HG03045 (cell line): ENCODE data around the gene RNASE13.
"Not testable (repeated sequence)": the region's sequence is repeated elsewhere in the genome, so short reads cannot be mapped to it uniquely, and the experiment has no call there.

Experiments used
- ATAC-seq: cut with Tn5 transposase; IDR thresholded peaks from one replicate; pipeline ENCODE4 v1.9.1; 2021; ENCODE audit warnings: mild to moderate bottlenecking, moderate library complexity; ENCODE audit not compliant: unreplicated experiment

Gene RNASE13

GRCh38 chr14:21023817-21024584, 10.6 kb downstream of the RNASE13 start:
- ATAC-seq = no peak

GRCh38 chr14:21023174-21023573, 11.4 kb downstream of the RNASE13 start:
- ATAC-seq = no peak

GRCh38 chr14:21022686-21023085, 11.9 kb downstream of the RNASE13 start:
- no peak for ATAC-seq

- no peak for ATAC-seq
Measured at GRCh38 chr14:21020977-21021545, 13.5 kb downstream of the RNASE13 start.

- ATAC-seq = no peak
Measured at GRCh38 chr14:21019366-21019765, 15.2 kb downstream of the RNASE13 start.

GRCh38 chr14:21018781-21019180, 15.8 kb downstream of the RNASE13 start:
- ATAC-seq = no peak

- no peak for ATAC-seq
Measured at GRCh38 chr14:21018286-21018685, 16.3 kb downstream of the RNASE13 start.

- no peak for ATAC-seq
Measured at GRCh38 chr14:21017528-21018245, 16.9 kb downstream of the RNASE13 start.

GRCh38 chr14:21016413-21017190, 18.0 kb downstream of the RNASE13 start:
- ATAC-seq = no peak

GRCh38 chr14:21015312-21015711, 19.3 kb downstream of the RNASE13 start:
- no peak for ATAC-seq

GRCh38 chr14:21014761-21015190, 19.8 kb downstream of the RNASE13 start:
- ATAC-seq = no peak

- no peak for ATAC-seq
Measured at GRCh38 chr14:21011136-21011535, 23.5 kb downstream of the RNASE13 start.

GRCh38 chr14:21009721-21010120, 24.9 kb downstream of the RNASE13 start:
- ATAC-seq = not testable (repeated sequence)

- no peak for ATAC-seq
Measured at GRCh38 chr14:21003788-21004346, 30.7 kb downstream of the RNASE13 start.

- ATAC-seq = no peak
Measured at GRCh38 chr14:21001218-21001617, 33.4 kb downstream of the RNASE13 start.

- no peak for ATAC-seq
Measured at GRCh38 chr14:20999591-20999990, 35.0 kb downstream of the RNASE13 start.

- no peak for ATAC-seq
Measured at GRCh38 chr14:20998674-20999366, 35.8 kb downstream of the RNASE13 start, which contains the start of gene SLC39A2. SLC39A2 (plus strand) TSS chr14:20999293; CDS start chr14:20999447, 154 bp downstream.

GRCh38 chr14:20998139-20998538, 36.5 kb downstream of the RNASE13 start:
- no peak for ATAC-seq

GRCh38 chr14:20997564-20997963, 37.0 kb downstream of the RNASE13 start:
- ATAC-seq = no peak

GRCh38 chr14:20997115-20997514, 37.5 kb downstream of the RNASE13 start:
- no peak for ATAC-seq
